ENCODE results near the gene LMO4. TPM values are rescaled to one million over a fixed set of nuclear protein-coding genes. Genes with fewer than 3 reads are reported as not detected.

Gene LMO4
- total and polyA plus RNA-seq, 2 of the 13 experiments (the other 11 are each of a cell fraction or from before 2014, with no cell fraction given) = 19.3 to 49.9 TPM

DNA sequence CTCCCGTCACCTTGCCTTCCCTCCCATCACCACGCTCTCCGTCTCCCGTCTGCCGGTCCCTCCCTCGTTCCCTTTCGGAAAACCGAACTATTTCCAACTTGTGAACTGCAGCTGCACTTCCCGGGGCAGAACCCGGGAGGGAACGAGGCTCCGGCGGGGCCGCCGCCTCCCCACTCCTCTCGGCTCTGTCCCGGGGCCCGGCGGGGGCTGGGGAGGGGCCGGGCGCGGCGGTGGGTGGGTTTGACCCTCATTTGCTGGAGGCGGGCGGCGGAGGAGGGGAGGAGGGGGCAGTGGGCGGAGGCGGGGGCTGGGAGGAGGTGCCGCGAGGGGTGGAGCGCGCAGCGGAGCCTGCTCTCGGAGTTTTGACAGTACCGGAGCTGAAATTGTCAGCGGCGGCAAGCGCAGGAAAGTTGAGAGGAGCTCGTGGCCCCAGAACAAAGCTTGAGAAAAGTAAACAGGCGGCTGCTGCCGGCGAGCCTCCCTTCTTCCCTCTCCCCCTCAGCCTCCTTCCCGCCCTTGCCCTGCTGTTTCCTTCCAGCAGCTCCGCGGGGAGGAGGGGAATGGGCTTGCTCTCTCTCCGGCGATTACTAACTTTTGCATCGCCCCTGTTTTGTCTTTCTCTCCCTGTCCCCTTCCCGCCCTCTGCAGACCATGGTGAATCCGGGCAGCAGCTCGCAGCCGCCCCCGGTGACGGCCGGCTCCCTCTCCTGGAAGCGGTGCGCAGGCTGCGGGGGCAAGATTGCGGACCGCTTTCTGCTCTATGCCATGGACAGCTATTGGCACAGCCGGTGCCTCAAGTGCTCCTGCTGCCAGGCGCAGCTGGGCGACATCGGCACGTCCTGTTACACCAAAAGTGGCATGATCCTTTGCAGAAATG, 2.9 kb downstream of the LMO4 start (continued):
- TF ChIP-seq ZBED4 (CRISPR knock-in tag; IDR thresholded peaks at IDR 0.05; ENCODE audit: borderline replicate concordance) = no peak
- TF ChIP-seq ZNF883 (CRISPR knock-in tag; IDR thresholded peaks at IDR 0.05; ENCODE audit: not compliant biosample characterization) = peak; percentile 27
- no peak for TF ChIP-seq ZNF652 (CRISPR knock-in tag; IDR thresholded peaks at IDR 0.05; ENCODE audit: borderline replicate concordance, low read depth)
- TF ChIP-seq, protein P1, sequence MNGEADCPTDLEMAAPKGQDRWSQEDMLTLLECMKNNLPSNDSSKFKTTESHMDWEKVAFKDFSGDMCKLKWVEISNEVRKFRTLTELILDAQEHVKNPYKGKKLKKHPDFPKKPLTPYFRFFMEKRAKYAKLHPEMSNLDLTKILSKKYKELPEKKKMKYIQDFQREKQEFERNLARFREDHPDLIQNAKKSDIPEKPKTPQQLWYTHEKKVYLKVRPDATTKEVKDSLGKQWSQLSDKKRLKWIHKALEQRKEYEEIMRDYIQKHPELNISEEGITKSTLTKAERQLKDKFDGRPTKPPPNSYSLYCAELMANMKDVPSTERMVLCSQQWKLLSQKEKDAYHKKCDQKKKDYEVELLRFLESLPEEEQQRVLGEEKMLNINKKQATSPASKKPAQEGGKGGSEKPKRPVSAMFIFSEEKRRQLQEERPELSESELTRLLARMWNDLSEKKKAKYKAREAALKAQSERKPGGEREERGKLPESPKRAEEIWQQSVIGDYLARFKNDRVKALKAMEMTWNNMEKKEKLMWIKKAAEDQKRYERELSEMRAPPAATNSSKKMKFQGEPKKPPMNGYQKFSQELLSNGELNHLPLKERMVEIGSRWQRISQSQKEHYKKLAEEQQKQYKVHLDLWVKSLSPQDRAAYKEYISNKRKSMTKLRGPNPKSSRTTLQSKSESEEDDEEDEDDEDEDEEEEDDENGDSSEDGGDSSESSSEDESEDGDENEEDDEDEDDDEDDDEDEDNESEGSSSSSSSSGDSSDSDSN (CRISPR knock-in tag; IDR thresholded peaks at IDR 0.05) = peak; percentile 56
- TF ChIP-seq NR2C2 (CRISPR knock-in tag; IDR thresholded peaks at IDR 0.05; ENCODE audit: borderline replicate concordance) = no peak
- TF ChIP-seq SP140L (CRISPR knock-in tag; IDR thresholded peaks at IDR 0.05; ENCODE audit: borderline replicate concordance) = no peak
- no peak for TF ChIP-seq ZNF678 (CRISPR knock-in tag; IDR thresholded peaks at IDR 0.05)
- no peak for TF ChIP-seq ZNF556 (CRISPR knock-in tag; IDR thresholded peaks at IDR 0.05; ENCODE audit: borderline replicate concordance)
- no peak for TF ChIP-seq E2F1 (CRISPR knock-in tag; IDR thresholded peaks at IDR 0.05)
- TF ChIP-seq, protein P2, sequence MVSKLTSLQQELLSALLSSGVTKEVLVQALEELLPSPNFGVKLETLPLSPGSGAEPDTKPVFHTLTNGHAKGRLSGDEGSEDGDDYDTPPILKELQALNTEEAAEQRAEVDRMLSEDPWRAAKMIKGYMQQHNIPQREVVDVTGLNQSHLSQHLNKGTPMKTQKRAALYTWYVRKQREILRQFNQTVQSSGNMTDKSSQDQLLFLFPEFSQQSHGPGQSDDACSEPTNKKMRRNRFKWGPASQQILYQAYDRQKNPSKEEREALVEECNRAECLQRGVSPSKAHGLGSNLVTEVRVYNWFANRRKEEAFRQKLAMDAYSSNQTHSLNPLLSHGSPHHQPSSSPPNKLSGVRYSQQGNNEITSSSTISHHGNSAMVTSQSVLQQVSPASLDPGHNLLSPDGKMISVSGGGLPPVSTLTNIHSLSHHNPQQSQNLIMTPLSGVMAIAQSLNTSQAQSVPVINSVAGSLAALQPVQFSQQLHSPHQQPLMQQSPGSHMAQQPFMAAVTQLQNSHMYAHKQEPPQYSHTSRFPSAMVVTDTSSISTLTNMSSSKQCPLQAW (CRISPR knock-in tag; IDR thresholded peaks at IDR 0.05) = no peak
- TF ChIP-seq NBN (conservative IDR thresholded peaks at IDR 0.05) = no peak
- TF ChIP-seq AKNA (CRISPR knock-in tag; IDR thresholded peaks at IDR 0.05; ENCODE audit: borderline replicate concordance) = no peak
